H9 (cell line): ENCODE measurements around the gene AAMP. TPM values are rescaled to one million over a fixed set of nuclear protein-coding genes. Genes with fewer than 3 reads are reported as not detected.
"Not testable (repeated sequence)": the region's sequence is repeated elsewhere in the genome, so short reads cannot be mapped to it uniquely, and the experiment has no call there.

Experiments
- DNase-seq: peaks from one replicate; pipeline ENCODE4 v3.0.0-alpha.2; 2017
- H2AFZ ChIP-seq: one replicate; pipeline ENCODE4 v1.6.1; 2013; ENCODE audit warnings: mild to moderate bottlenecking, low read length, control low read depth, moderate library complexity
- H2AK5ac ChIP-seq: 2 replicates; pipeline ENCODE4 v1.6.1; 2013; ENCODE audit warnings: low read length, control low read depth, mixed read lengths; ENCODE audit not compliant: insufficient read length
- H2BK120ac ChIP-seq: one replicate; pipeline ENCODE4 v1.6.1; 2013; ENCODE audit warnings: low read depth, mild to moderate bottlenecking, low read length, control low read depth, inconsistent platforms; ENCODE audit not compliant: poor library complexity, severe bottlenecking
- H2BK12ac ChIP-seq: 2 replicates; pipeline ENCODE4 v1.6.1; 2013; ENCODE audit warnings: low read length, control low read depth, mixed read lengths, low read depth; ENCODE audit not compliant: insufficient read length
- H2BK15ac ChIP-seq: 2 replicates; pipeline ENCODE4 v1.6.1; 2013; ENCODE audit warnings: low read depth, low read length, control low read depth
- H2BK20ac ChIP-seq: one replicate; pipeline ENCODE4 v1.6.1; 2013; ENCODE audit warnings: low read depth, mild to moderate bottlenecking, low read length, control low read depth, inconsistent platforms; ENCODE audit not compliant: poor library complexity, severe bottlenecking
- H2BK5ac ChIP-seq: 2 replicates; pipeline ENCODE4 v1.6.1; 2013; ENCODE audit warnings: low read length, control low read depth, mixed read lengths; ENCODE audit not compliant: insufficient read length
- H3K14ac ChIP-seq: 2 replicates; pipeline ENCODE4 v1.6.1; 2013; ENCODE audit warnings: low read length, control low read depth; ENCODE audit not compliant: insufficient read depth
- H3K18ac ChIP-seq: 2 replicates; pipeline ENCODE4 v1.6.1; 2013; ENCODE audit warnings: low read depth, mild to moderate bottlenecking, mixed read lengths, low read length, control low read depth; ENCODE audit not compliant: insufficient read length
- H3K23ac ChIP-seq: 2 replicates; pipeline ENCODE4 v1.6.1; 2013; ENCODE audit warnings: low read length, control low read depth, mixed read lengths, low read depth; ENCODE audit not compliant: insufficient read length
- H3K23me2 ChIP-seq: 2 replicates; pipeline ENCODE4 v1.6.1; 2013; ENCODE audit warnings: low read depth, mild to moderate bottlenecking, mixed read lengths, low read length, control low read depth; ENCODE audit not compliant: insufficient read length, poor library complexity, severe bottlenecking
- H3K27ac ChIP-seq: 2 replicates; pipeline ENCODE4 v1.5.1; 2013; ENCODE audit warnings: low read length, control low read depth, mixed read lengths, low read depth; ENCODE audit not compliant: insufficient read length
- H3K27me3 ChIP-seq: 2 replicates; pipeline ENCODE4 v1.6.1; 2013; ENCODE audit warnings: low read length, control low read depth, inconsistent platforms; ENCODE audit not compliant: insufficient read depth
- H3K4ac ChIP-seq: 2 replicates; pipeline ENCODE4 v1.6.1; 2013; ENCODE audit warnings: low read depth, mild to moderate bottlenecking, control low read depth, inconsistent platforms, low read length, moderate library complexity
- H3K4me1 ChIP-seq: 2 replicates; pipeline ENCODE4 v1.6.1; 2013; ENCODE audit warnings: low read length, control low read depth, inconsistent platforms; ENCODE audit not compliant: insufficient read depth
- H3K4me2 ChIP-seq: 2 replicates; pipeline ENCODE4 v1.6.1; 2013; ENCODE audit warnings: low read length, control low read depth, mixed read lengths; ENCODE audit not compliant: insufficient read length, insufficient read depth
- H3K56ac ChIP-seq: 2 replicates; pipeline ENCODE4 v1.6.1; 2013; ENCODE audit warnings: low read depth, mild to moderate bottlenecking, mixed read lengths, low read length, control low read depth; ENCODE audit not compliant: insufficient read length
- H3K79me1 ChIP-seq: 2 replicates; pipeline ENCODE4 v1.6.1; 2013; ENCODE audit warnings: low read depth, mild to moderate bottlenecking, moderate library complexity, low read length, control low read depth, inconsistent platforms; ENCODE audit not compliant: insufficient read depth, poor library complexity, severe bottlenecking
- H3K79me2 ChIP-seq: 2 replicates; pipeline ENCODE4 v1.6.1; 2013; ENCODE audit warnings: low read length, control low read depth, inconsistent platforms; ENCODE audit not compliant: insufficient read depth
- H3K9ac ChIP-seq: 2 replicates; pipeline ENCODE4 v1.6.1; 2013; ENCODE audit warnings: low read length, control low read depth, mixed read lengths; ENCODE audit not compliant: insufficient read length; ENCODE audit errors: extremely low read depth
- H3K9me3 ChIP-seq: one replicate; pipeline ENCODE4 v1.6.1; 2013; ENCODE audit warnings: low read depth, low read length, inconsistent platforms; ENCODE audit not compliant: control insufficient read depth
- H3T11ph ChIP-seq: one replicate; pipeline ENCODE4 v1.6.1; 2013; ENCODE audit warnings: mild to moderate bottlenecking, low read length, control low read depth, inconsistent platforms
- H4K20me1 ChIP-seq: one replicate; pipeline ENCODE4 v1.6.1; 2013; ENCODE audit not compliant: control insufficient read depth, insufficient read length, insufficient read depth
- H4K5ac ChIP-seq: 2 replicates; pipeline ENCODE4 v1.6.1; 2013; ENCODE audit warnings: low read depth, mild to moderate bottlenecking, mixed read lengths, low read length, control low read depth; ENCODE audit not compliant: insufficient read length
- H4K8ac ChIP-seq: replicated peaks from 2 replicates; pipeline ENCODE4 v1.6.1; 2013; ENCODE audit warnings: low read length, control low read depth, mixed read lengths, low read depth; ENCODE audit not compliant: insufficient read length
- H4K91ac ChIP-seq: 2 replicates; pipeline ENCODE4 v1.6.1; 2013; ENCODE audit warnings: low read depth, mild to moderate bottlenecking, moderate library complexity, mixed read lengths, low read length, control low read depth; ENCODE audit not compliant: insufficient read length
- H3K27ac Mint-ChIP-seq, 3 experiments: 2 replicates in 2 of 3; 3 replicates in 1 of 3; pipeline ENCODE4 v1.8.0; 2020 to 2021; ENCODE audit warnings: mixed read lengths in 3 of 3, mild to moderate bottlenecking in 1 of 3, moderate library complexity in 1 of 3
- H3K27me3 Mint-ChIP-seq: 2 replicates; pipeline ENCODE4 v1.8.0; 2021; ENCODE audit warnings: low read depth, mild to moderate bottlenecking, moderate library complexity, mixed read lengths
- H3K36me3 Mint-ChIP-seq, 3 experiments: 2 replicates in 2 of 3; 3 replicates in 1 of 3; pipeline ENCODE4 v1.8.0; 2020 to 2021; ENCODE audit warnings: low read depth in 3 of 3, mixed read lengths in 3 of 3; ENCODE audit not compliant: insufficient read depth in 1 of 3
- H3K4me1 Mint-ChIP-seq, 2 experiments: 2 replicates each; pipeline ENCODE4 v1.8.0; 2020; ENCODE audit warnings: mixed read lengths in 2 of 2
- H3K4me3 Mint-ChIP-seq, 2 experiments: 2 replicates in 1 of 2; 3 replicates in 1 of 2; pipeline ENCODE4 v1.8.0; 2020 to 2021; ENCODE audit warnings: mild to moderate bottlenecking in 2 of 2, mixed read lengths in 2 of 2, moderate library complexity in 1 of 2
- H3K9me3 Mint-ChIP-seq, 2 experiments: 2 replicates in 1 of 2; 3 replicates in 1 of 2; pipeline ENCODE4 v1.8.0; 2020; ENCODE audit warnings: mild to moderate bottlenecking in 2 of 2, mixed read lengths in 2 of 2, moderate library complexity in 1 of 2
- WGBS: extraction: QIAGEN DNeasy Blood & Tissue Kit; methylation state at CpG from one replicate; pipeline ENCODE4 v1.1.7; 2013; ENCODE audit warnings: missing lambda C conversion rate, low lambda C conversion rate, mixed read lengths; ENCODE audit not compliant: insufficient read length; ENCODE audit errors: extremely low coverage; 5-methylcytosine and 5-hydroxymethylcytosine counted together
- total RNA-seq: library from RNA; stranded (reverse); gene quantifications from 2 replicates; pipeline ENCODE4 v1.2.1, GENCODE V29; 2021
- TF ChIP-seq, protein P1 (sequence below): fragments of 200-600 bp; sonication (generic); conservative IDR thresholded peaks from 3 replicates; pipeline ENCODE4 v1.8.0; 2021; ENCODE audit warnings: antibody characterized with exemption, mild to moderate bottlenecking

Gene AAMP
- total RNA-seq, 1 experiment from 2014 or later = 103 TPM

DNA sequence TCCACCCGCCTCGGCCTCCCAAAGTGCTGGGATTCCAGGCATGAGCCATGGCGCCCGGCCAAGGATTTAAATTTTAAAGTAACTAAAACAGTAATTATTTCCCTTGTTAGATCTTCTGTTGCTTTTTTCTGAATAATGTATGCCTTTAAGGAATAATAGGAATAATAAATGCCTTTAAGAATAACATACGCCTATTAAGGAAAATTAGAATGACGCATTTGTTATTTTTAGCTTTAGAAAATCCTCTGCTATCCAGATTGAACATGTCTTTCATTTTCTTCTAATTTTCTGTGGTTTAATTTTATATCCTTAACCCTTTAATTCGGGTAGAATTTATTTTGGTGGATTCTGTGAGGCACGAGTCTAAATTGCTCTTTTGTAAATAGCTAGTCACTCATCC, 45.5 kb upstream of the AAMP start:
- H3K23ac ChIP-seq = no peak overlapping the region

DNA sequence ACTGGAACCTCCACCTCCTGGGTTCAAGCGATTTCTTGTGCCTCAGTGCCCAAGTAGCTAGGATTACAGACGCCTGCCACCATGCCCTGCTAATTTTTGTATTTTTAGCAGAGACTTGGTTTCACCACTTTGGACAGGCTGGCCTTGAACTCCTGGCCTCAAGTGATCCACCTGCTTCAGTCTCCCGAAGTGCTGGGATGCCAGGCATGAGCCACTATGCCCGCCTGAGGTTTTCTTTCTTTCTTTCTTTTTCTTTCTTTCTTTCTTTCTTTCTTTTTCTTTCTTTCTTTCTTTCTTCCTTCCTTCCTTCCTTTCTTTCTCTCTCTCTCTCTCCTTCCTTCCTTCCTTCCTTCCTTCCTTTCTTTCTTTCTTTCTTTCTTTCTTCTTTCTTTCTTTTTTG, 44.8 kb upstream of the AAMP start:
- H3K36me3 Mint-ChIP-seq, H2BK15ac ChIP-seq, H3K4me2 ChIP-seq, H2AFZ ChIP-seq, H4K5ac ChIP-seq, H2BK5ac ChIP-seq, H3K27ac Mint-ChIP-seq, H3T11ph ChIP-seq, H2BK120ac ChIP-seq, H2AK5ac ChIP-seq, H4K91ac ChIP-seq, H3K9me3 Mint-ChIP-seq, H3K9me3 ChIP-seq, H3K79me1 ChIP-seq, H4K20me1 ChIP-seq, H2BK20ac ChIP-seq, H3K27me3 Mint-ChIP-seq, DNase-seq, H3K23me2 ChIP-seq, H3K4ac ChIP-seq, H3K79me2 ChIP-seq, H3K27me3 ChIP-seq, H3K18ac ChIP-seq, H3K4me1 ChIP-seq, H3K4me3 Mint-ChIP-seq, H2BK12ac ChIP-seq, H3K9ac ChIP-seq, H3K23ac ChIP-seq, H3K27ac ChIP-seq, H3K14ac ChIP-seq, H4K8ac ChIP-seq, H3K56ac ChIP-seq: not testable (repeated sequence)
- no CpG with 5 or more reads among the region's 4 CpGs for WGBS
- peaks cover 5 to 14% of the 10 kb centered on the region in 2 experiments for H3K4me1 Mint-ChIP-seq

More for the DNA sequence above, 45.5 kb upstream of the AAMP start:
- Histone ChIP-seq H2AK5ac (no peak overlapping the region), H4K8ac (no peak overlapping the region), H3K56ac (no peak overlapping the region), H3K27me3 (no peaks in the 10 kb centered on the region), H3K9ac (no peak overlapping the region), H2BK120ac (no peak overlapping the region), H2BK15ac (no peak overlapping the region), H2BK5ac (no peak overlapping the region), H4K20me1 (no peaks in the 10 kb centered on the region), H3K9me3 (no peaks in the 10 kb centered on the region), H3K4me1 (no peaks in the 10 kb centered on the region), H3K79me2 (no peaks in the 10 kb centered on the region), H3K4ac (no peak overlapping the region), H3K18ac (no peak overlapping the region), H3K14ac (no peak overlapping the region), H3T11ph (no peak overlapping the region), H4K91ac (no peak overlapping the region), H3K79me1 (no peaks in the 10 kb centered on the region), H3K27ac (no peak overlapping the region), H3K23me2 (no peaks in the 10 kb centered on the region), H2AFZ (no peak overlapping the region), H4K5ac (no peak overlapping the region), H3K4me2 (no peak overlapping the region), H2BK20ac (no peak overlapping the region), H2BK12ac (no peak overlapping the region)
- H3K4me3 Mint-ChIP-seq = no peak overlapping the region
- no peak overlapping the region for H3K27ac Mint-ChIP-seq
- no peaks in the 10 kb centered on the region for H3K36me3 Mint-ChIP-seq
- peaks cover 5 to 14% of the 10 kb centered on the region in 2 experiments for H3K4me1 Mint-ChIP-seq
- no CpG with 5 or more reads among the region's 8 CpGs for WGBS
- no peaks in the 10 kb centered on the region for H3K9me3 Mint-ChIP-seq
- DNase-seq = no peak
- H3K27me3 Mint-ChIP-seq = no peaks in the 10 kb centered on the region; the same call in 1 of the 2 replicates
- TF ChIP-seq, protein P1, sequence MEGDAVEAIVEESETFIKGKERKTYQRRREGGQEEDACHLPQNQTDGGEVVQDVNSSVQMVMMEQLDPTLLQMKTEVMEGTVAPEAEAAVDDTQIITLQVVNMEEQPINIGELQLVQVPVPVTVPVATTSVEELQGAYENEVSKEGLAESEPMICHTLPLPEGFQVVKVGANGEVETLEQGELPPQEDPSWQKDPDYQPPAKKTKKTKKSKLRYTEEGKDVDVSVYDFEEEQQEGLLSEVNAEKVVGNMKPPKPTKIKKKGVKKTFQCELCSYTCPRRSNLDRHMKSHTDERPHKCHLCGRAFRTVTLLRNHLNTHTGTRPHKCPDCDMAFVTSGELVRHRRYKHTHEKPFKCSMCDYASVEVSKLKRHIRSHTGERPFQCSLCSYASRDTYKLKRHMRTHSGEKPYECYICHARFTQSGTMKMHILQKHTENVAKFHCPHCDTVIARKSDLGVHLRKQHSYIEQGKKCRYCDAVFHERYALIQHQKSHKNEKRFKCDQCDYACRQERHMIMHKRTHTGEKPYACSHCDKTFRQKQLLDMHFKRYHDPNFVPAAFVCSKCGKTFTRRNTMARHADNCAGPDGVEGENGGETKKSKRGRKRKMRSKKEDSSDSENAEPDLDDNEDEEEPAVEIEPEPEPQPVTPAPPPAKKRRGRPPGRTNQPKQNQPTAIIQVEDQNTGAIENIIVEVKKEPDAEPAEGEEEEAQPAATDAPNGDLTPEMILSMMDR = no peak
